ENCODE measurements around the gene ATP8A2.

Gene ATP8A2

GRCh38 chr13:25860265-25860664, 488.5 kb downstream of the ATP8A2 start:
- DNase-seq (ENCODE audit: low spot score), result no peak

DNA sequence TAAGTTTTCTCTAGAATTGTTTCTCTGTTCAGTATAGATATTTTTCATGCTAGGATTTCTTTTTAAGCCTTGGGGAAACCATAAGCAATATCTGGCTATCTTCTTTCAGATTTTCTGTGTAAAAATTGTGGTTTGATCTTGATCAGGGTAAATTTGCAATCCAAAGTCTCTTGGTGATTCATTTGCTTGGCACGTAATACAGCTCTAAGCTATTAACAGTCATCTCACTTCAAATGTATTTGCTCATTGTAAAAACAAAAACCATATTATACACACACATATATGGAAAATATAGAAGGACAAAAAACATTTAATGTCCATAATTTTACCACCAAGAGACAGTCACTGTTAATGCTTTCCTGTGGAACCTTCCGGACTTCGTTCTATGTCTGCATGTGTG, 489.1 kb downstream of the ATP8A2 start:
- no peak for DNase-seq (ENCODE audit: low spot score)

DNA sequence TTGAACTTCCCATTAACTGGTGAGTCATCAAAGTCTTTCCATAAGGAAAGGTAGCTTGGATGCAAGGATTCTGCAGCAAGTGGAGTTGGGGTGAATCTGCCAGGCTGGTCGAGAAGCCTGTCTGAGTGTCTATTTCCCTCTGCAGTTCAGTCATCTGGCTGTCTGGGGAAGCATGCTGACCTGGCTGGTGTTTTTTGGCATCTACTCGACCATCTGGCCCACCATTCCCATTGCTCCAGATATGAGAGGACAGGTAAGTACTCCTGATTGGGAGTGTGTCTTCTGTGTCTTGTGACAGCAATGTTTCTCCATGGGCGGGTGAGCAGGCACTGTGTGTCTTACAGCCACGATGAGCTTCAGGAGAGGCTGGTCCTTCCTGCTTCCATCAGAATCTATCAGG, 490.4 kb downstream of the ATP8A2 start:
- DNase-seq (ENCODE audit: low spot score), result no peak

DNA sequence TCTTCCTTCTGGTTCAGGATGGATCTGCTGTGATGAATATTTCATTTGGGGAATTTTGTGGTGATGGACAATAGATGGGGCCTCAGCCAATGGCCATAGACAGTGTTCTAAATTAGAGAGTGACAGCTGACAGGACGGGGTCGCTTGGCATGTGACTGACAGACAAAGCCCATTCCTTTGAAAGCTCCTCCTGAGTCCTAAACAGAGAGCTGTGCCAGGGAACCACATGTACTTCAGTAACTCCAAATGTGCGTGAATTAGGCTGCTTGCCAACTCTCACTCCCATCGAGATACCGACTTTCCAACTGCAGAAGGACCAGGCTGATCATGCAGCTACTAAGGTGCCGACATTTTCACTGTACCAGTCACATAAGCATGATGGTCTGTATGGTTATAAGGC, 492.3 kb downstream of the ATP8A2 start:
- DNase-seq (ENCODE audit: low spot score), result no peak

- no peak for DNase-seq (ENCODE audit: low spot score)
Observed at GRCh38 chr13:25864936-25865335, 493.2 kb downstream of the ATP8A2 start.

GRCh38 chr13:25865391-25865790, 493.6 kb downstream of the ATP8A2 start:
- DNase-seq (ENCODE audit: low spot score), result no peak

DNA sequence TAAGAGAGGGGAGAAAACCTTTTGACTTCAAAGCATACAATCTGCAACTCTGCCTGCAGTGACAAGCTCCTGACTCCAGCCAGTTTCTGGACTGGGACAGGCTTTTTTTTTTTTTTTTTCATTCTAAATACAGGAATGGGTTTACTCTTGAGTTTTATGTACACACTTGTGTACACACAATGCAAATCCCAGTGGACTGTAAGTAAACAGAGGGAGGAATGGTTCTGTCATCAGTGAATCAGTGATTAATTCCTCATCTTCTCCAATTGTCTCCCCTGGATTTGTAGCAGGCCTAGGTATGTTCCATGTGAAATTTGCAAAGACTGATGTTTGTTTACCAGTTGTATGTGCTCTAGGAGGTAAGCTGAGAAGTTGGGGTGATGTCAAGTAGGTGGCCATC, 495.3 kb downstream of the ATP8A2 start:
- no peak for DNase-seq (ENCODE audit: low spot score)

GRCh38 chr13:25868490-25868889, 496.7 kb downstream of the ATP8A2 start:
- DNase-seq (ENCODE audit: low spot score), result no peak

GRCh38 chr13:25869941-25870340, 498.2 kb downstream of the ATP8A2 start:
- DNase-seq (ENCODE audit: low spot score), result no peak

DNA sequence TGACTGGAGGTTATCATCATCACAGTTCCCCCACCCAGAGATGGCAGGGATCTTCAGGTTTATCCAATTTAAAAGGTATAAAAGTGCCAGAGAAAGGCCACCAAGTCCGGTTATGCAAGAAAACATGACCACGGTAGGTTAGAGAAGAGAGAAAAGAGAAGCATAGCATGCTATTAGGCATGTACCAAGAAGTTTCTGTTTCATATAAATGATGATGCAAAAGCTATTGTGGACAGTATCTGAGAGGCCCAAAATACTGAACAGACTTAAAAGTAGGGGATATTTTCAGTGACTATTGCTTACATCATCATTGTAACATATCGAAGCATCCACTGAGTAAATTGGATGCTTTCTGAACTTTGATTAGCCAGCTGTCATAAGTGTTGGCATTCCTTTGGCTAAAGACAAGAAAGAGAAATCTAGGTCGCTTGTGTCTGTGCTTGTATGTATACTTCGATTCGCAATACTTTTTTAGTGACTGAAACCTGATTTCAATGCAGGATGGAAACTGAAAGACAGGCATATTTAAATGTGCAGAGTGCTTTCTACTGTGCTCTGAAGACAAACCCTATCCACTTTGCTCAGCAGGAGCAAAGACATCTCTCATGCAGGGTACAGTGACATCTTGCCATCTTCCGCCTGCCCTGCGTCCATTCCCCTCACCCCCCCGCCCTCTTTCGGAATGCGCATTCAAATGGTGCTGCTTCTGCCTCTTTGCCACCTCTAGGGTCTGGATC, 499.8 kb downstream of the ATP8A2 start:
- no peak for DNase-seq (ENCODE audit: low spot score)

GRCh38 chr13:25872481-25873241, 500.9 kb downstream of the ATP8A2 start:
- no peak for DNase-seq (ENCODE audit: low spot score)

DNA sequence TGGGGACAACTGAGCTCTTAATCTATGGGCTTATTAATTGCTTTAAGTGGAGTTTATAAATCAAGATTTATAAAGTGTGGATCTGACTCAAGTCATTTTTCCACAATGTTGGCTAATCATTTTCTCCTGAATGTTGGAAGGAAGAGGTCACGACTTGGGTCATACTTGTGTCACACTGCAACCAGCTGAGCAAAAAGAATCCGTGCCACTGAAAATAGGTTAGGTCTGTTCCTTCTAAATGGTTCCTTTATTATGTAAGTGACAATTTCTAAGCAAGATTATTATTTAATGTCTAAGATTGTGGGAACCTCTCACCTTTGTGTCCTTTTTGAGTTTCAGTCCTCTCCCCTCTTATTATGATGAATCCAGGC, 501.5 kb downstream of the ATP8A2 start:
- no peak for DNase-seq (ENCODE audit: low spot score)

- DNase-seq (ENCODE audit: low spot score), result no peak
Observed at GRCh38 chr13:25874064-25874737, 502.4 kb downstream of the ATP8A2 start.

DNA sequence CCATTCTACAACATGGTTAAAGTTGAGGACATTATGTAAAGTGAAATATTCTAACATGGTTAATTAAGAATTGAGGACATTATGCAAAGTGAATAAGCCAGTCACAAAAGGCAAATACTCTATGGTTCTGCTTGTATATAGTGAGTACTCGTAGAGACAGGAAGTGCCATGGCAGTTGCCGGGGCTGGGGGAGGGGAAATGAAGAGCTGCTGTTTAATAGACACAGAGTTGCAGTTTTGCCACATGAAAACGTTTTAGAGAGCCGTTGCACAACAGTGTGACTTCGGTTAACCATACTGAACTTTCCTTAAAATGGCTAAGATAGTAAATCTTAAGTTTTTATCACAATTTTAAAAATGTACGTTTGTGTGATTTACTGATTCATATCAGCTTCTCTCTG, 503.1 kb downstream of the ATP8A2 start:
- DNase-seq (ENCODE audit: low spot score), result no peak

- no peak for DNase-seq (ENCODE audit: low spot score)
Observed at GRCh38 chr13:25876247-25876646, 504.5 kb downstream of the ATP8A2 start.

DNA sequence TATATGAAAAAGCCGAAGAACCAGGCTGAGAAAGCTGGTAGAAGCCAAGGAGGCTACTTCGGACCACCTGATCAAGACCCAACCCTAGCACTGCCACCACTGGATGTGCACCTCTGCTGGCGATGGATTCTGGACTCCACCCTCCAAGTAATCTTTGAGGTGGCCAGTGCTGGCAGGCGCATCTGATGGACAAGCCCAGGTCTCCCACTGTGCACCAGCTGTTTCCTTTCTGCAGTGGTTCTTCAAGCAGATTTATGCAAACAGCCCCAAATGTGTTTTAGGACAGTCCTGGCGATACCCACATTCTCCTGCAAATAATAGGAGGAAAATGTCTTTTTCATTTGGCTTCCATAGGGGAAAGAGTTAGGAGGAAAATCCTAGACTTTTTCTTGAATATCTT, 507.7 kb downstream of the ATP8A2 start:
- DNase-seq (ENCODE audit: low spot score), result no peak

- DNase-seq (ENCODE audit: low spot score), result no peak
Observed at GRCh38 chr13:25881136-25881926, 509.6 kb downstream of the ATP8A2 start.

DNA sequence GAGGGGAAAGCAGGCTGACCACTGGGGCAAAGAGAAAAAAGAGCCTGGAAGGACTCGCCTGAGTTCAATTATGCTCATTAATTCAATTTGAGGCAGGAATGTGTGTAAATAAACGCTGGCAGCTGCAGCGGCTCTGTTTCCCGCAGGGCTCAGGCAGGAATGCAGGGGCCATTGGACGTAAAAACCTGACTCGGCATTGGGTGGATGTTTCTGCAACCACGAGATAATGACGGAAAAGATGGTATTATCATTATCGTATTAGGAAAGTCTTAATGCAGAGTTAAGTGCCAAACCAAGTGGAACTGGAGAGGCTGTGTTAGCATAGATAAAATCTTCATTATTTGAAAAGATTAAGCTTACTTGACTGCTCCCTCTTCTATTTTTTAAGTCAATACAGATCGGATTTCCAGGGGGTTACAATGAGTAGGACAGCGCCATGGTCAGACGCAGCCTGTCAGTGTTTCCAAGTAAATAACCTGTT, 510.2 kb downstream of the ATP8A2 start:
- no peak for DNase-seq (ENCODE audit: low spot score)

DNA sequence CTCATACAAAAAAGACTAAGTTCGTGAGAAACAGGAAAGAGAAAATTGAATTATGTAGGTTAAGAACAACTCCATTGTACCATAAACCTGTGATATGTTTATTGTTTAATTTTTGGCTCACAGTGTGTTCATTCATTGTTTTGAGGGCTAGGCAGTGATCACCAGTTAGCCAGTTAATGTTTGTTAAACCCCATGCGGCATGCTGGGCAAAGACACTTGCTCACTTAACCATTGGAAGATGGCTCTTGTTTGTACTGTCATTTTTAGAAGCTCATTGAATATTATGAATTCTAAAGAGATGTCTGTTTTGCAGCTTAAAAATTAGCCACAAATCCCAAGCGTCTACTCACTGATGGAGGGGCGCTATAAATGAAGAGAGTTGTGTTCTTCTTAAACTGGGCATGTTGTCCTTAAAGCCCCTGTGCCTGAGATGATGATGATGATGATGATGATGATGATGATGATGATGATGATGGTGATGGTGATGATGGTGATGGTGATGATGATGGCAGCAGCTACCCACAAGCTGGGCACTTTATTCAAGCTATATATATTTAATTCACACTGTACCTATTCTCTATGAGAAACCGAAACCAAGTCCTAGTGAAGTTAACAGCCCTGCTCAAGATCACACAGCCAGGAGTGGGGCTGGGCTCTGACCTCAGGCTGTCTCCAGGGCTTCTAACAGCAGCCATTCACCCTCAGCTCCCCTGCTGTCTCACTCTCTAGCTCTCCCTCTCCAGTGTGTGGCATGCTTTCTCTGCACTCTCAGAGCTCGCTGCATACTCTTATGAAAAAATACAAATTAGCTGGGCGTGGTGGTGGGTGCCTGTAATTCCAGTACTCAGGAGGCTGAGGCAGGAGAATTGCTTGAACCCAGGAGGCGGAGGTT, 510.9 kb downstream of the ATP8A2 start:
- no peak for DNase-seq (ENCODE audit: low spot score)

GRCh38 chr13:25885418-25885817, 513.6 kb downstream of the ATP8A2 start:
- no peak for DNase-seq (ENCODE audit: low spot score)
